Fibroblast of mammary gland (primary cell): ENCODE measurements around the gene IQCH.

Experiments used
- DNase-seq: peaks from one replicate; pipeline ENCODE4 v3.0.0-alpha.2; 2010; ENCODE audit warnings: low read depth
- H3K4me3 ChIP-seq: 2 replicates; pipeline ENCODE4 v1.5.1; 2011; ENCODE audit warnings: low read depth, mild to moderate bottlenecking, low read length, moderate library complexity; ENCODE audit not compliant: control insufficient read depth
- TF ChIP-seq, protein P1 (sequence below): conservative IDR thresholded peaks from 2 replicates; pipeline ENCODE4 v1.5.1; 2011; ENCODE audit warnings: low read depth, low read length, inconsistent platforms; ENCODE audit not compliant: control insufficient read depth, insufficient read depth

IQCH gene

DNA sequence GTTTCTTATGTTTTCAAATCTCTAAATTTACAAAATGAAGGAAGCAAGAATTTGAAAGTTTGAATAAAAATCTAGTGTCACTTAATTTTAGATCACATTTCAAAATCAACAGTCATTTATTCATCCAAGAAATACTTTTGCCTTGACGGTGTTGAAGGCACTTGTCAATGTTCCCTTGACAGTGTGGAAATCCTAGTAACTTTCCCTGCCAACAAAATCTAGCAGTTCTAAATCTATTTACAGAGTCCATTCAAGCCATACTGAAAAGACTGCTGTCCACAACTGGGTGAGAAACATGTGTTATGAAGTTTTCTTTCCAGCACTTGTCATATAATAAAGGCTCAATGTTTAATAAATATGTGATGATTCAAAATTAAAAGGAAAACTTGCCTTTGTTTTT, 279.3 kb downstream of the IQCH start:
- no peak for DNase-seq
- TF ChIP-seq, protein P1, sequence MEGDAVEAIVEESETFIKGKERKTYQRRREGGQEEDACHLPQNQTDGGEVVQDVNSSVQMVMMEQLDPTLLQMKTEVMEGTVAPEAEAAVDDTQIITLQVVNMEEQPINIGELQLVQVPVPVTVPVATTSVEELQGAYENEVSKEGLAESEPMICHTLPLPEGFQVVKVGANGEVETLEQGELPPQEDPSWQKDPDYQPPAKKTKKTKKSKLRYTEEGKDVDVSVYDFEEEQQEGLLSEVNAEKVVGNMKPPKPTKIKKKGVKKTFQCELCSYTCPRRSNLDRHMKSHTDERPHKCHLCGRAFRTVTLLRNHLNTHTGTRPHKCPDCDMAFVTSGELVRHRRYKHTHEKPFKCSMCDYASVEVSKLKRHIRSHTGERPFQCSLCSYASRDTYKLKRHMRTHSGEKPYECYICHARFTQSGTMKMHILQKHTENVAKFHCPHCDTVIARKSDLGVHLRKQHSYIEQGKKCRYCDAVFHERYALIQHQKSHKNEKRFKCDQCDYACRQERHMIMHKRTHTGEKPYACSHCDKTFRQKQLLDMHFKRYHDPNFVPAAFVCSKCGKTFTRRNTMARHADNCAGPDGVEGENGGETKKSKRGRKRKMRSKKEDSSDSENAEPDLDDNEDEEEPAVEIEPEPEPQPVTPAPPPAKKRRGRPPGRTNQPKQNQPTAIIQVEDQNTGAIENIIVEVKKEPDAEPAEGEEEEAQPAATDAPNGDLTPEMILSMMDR, result no peak

DNA sequence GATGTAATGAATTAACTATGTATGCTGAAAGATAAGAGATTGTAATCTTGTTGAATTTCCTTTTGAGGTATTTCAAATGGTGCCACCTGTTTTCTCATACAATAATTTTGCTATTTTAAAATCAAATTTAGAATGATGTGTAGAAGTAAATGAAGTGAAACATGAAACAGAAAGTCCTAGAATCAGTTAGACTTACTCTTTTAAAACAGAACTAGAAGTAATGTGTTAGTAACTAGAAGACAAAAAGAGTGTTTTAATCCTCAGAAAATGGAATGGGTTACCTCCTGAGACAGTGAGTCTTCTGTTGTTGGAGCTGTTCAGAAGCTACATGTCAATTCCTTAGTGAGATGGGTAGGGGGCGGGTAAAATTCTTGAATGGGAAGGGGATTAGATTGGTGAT, 279.8 kb downstream of the IQCH start:
- H3K4me3 ChIP-seq, result no peak overlapping the region
- no peak for DNase-seq
- TF ChIP-seq, protein P1, result no peak

More for the DNA sequence above, 279.3 kb downstream of the IQCH start:
- H3K4me3 ChIP-seq, result no peak overlapping the region

DNA sequence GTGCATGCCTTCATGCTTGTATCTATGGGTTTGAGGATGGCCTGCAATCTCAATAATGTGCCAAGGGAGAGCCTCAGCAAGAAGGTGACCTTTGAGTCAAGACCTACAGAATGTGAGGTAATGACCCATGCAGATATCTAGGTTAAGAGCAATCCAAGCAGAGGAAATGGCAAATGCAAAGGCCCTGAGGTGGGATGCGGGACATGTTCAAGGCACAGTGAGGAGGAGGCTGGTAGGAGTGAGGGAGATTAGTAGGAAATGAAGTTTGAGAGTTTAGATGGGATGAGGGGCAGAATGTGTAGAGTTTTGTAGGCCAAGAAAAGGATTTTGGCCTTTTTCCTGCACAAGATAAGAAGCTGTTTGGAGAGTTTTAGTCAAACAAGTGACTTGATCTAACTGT, 283.2 kb downstream of the IQCH start:
- TF ChIP-seq, protein P1, result no peak
- H3K4me3 ChIP-seq, result no peak overlapping the region
- DNase-seq, result no peak

DNA sequence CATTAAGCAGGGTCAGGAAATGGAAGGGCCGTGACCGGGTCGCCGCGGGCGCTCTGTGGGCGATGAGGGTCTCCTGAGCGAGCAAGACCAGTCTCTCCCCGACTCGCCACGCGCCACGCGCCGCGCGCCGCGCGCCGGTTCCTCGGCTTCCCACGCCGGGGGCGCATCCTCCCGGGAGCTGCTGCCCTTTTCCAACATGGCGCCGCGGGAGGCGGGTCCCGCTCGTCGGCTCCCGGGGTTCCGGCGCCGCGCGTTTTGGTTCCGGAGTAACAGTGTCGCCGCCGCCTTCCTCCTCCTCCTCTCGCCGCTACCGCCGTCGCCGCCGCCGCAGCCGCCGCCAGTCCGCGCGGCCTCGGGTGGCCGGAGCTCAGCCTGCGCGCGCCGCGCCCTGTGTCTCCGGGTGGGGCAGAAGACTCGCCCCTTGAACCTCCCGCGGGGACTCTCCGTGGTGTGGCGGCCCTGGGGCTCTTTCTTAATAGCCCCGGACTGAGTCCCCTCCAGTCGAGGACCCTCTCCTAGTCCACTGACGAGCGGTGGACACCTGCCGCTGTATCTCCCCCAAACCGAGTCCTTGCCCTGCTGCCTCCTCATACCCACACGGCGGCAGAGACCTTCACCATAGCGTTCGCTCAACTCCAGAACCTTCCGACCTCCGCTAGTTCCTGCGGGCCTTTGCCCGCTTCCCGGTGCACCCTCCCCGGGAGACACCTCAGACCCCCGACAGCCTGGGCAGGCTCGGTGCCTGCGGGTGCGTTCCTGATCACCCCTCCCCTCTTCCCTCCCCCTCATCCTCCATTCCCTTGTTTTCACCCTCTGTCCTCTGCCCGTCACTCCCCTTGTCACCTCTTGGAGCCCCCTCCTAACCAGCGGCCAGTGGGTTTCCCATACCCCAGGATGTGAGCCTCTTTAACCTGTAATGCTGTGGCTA, 288.1 kb downstream of the IQCH start, which contains the start of gene MAP2K5:
TSS of gene MAP2K5 (plus strand) at position 284 of the 928 bp plus-strand sequence. CDS start at position 917, 633 bp downstream.
- peak within 1 kb of the TSS; percentile 92 for H3K4me3 ChIP-seq
- TF ChIP-seq, protein P1, result no peak
- DNase-seq, result peak; percentile 62

DNA sequence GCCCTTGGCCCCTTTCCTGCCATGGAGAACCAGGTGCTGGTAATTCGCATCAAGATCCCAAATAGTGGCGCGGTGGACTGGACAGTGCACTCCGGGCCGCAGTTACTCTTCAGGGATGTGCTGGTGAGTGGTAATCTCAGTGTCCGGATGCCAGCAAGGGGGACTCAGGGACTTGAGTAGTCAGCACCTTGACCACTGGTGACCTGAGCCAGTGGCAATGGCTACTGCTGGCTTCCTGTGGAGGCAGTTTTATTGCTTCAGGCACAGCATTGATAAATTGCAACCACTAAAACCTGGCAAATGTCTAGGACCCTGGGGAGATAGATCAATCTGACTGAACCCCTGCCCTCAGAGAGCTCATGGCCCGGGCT, 288.7 kb downstream of the IQCH start:
- peak; percentile 23 for DNase-seq
- peak overlapping the region; percentile 92 for H3K4me3 ChIP-seq
- TF ChIP-seq, protein P1, result no peak

DNA sequence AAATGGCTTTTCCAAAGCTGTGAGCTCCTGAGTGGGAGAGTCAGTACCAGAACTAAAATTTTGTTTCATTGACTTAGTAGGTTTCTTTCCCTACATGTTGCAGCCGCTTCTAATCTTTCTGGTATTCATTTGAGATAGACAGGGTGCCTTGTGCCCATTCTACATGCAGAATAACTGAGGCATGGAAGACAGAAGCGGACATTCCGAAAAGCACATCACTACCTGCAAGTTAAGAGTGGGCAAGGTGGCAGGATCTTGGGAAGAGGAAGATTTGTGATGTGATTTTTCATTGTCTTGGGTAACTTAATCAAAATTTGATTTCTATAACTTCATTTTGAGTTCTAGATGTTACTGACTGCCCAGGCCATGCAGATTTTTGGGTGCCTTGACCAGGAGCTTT, 289.9 kb downstream of the IQCH start:
- TF ChIP-seq, protein P1, result no peak
- DNase-seq, result no peak
- no peak overlapping the region for H3K4me3 ChIP-seq

DNA sequence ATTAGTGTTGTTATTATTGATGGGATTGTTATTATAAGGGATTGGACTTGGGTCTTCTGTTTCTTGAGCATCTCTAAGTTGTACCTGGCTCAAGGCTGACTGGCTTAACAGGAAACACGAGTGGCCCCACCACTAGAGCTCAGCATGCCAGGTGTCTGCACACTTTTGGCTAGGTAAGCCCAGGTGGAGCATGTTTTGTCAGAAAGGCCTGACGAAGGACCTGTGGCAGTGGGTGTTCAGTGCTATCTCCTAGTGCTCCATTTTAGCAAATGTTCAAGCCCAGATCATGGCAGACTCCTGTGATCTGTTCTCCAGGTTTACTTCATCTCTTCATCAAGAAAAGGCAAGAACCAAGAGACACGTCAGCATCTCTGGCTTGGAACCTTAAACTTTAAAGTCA, 291.3 kb downstream of the IQCH start:
- DNase-seq, result no peak
- TF ChIP-seq, protein P1, result no peak
- no peak overlapping the region for H3K4me3 ChIP-seq
